Activated CD4-positive, alpha-beta T cell treated with anti-CD3 and anti-CD28 coated beads, Interleukin-10, Interleukin-2, amounts not matched to agents 100 ng/mL and 50 ng/mL, durations not matched to agents 16 hours and 8 hours (primary cell): ENCODE results near the gene TSPAN5.

ENCODE experiments used
- DNase-seq: peaks from one replicate; pipeline ENCODE4 v3.0.0-alpha.2; 2020

Gene TSPAN5

GRCh38 chr4:98444371-98444770 lies 214.0 kb downstream of the TSPAN5 start:
- DNase-seq = no peak

GRCh38 chr4:98434816-98435215 lies 223.6 kb downstream of the TSPAN5 start:
- DNase-seq = no peak

DNA sequence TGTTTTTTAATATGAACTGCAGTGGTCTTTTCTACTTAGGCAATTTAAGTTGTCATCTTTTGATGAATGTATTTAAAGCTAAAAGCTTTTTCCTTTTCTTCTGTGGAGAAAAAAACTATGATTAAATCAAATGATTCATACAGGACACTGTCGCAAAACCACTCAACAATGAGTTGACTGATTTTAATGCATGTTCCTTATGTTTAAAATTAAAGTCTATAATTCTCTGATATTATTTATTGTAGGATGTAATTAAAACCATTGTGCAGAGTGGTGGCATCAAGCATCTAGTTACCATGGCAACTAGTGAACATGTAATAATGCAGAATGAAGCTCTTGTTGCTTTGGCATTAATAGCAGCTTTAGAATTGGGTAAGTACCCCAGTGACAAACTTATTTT lies 224.7 kb downstream of the TSPAN5 start:
- no peak for DNase-seq

- peak; percentile 41 for DNase-seq
These were observed 227.6 kb downstream of the TSPAN5 start for GRCh38 chr4:98430708-98431403.

- DNase-seq = no peak
These were observed 235.4 kb downstream of the TSPAN5 start for GRCh38 chr4:98423009-98423408.

GRCh38 chr4:98421111-98421510 lies 237.3 kb downstream of the TSPAN5 start:
- no peak for DNase-seq
